K562 (cell line): ENCODE measurements around the gene CAPZB. TPM values are rescaled to one million over a fixed set of nuclear protein-coding genes. Genes with fewer than 3 reads are reported as not detected.

Source experiments
- ATAC-seq: fragments of 200-7000 bp; cut with Tn5 transposase; 3 replicates; pipeline ENCODE4 v1.9.1; 2020; ENCODE audit warnings: moderate library complexity
- BruUV-seq: library from RNA; stranded (reverse); fragments of 400-500 nt; replicated peaks from 2 replicates; lab custom pipeline; 2021; lab: Mats Ljungman, UMichigan
- CTCF ChIA-PET: fragments of 300-600 bp; formaldehyde crosslinking; extraction: SDS; loops from one replicate; lab custom pipeline; 2021; ENCODE audit warnings: low intra/inter-chr PET ratio; lab: Yijun Ruan, JAX
- POLR2A ChIA-PET: fragments of 300-600, 350-650 bp; sonication (Branson Sonifier 250); formaldehyde crosslinking; extraction: SDS; loops from one replicate; lab custom pipeline; 2021; ENCODE audit warnings: antibody characterized with exemption, inconsistent platforms; lab: Yijun Ruan, JAX
- DNase-seq, 4 experiments: peaks; one replicate each; pipeline versions ENCODE4 v3.0.0 to v3.0.0-alpha.2; 2011 to 2018; ENCODE audit warnings: low spot score in 3 of 4, mixed read lengths in 3 of 4; ENCODE audit errors: extremely low read depth in 1 of 4
- FAIRE-seq: peaks from 2 replicates; lab custom pipeline; 2011; peaks lifted over from hg19 to GRCh38; lab: Jason Lieb, UNC
- H2AFZ ChIP-seq: 2 replicates; pipeline ENCODE4 v1.6.0; 2011; ENCODE audit warnings: low read depth, low read length, control low read depth, inconsistent platforms
- H3K27ac ChIP-seq: fragments of 200-600 bp; 3 replicates; pipeline ENCODE4 v1.8.0; 2011; ENCODE audit warnings: low read depth, mild to moderate bottlenecking, control low read depth, inconsistent platforms, low read length, moderate library complexity, mixed read lengths; ENCODE audit errors: extremely low read depth
- H3K27me3 ChIP-seq, 2 experiments: fragments of 300-600 bp in 1 of 2; 2 replicates in 1 of 2; 3 replicates in 1 of 2; pipeline versions ENCODE4 v1.6.0 to v1.8.0; 2011; ENCODE audit warnings: inconsistent platforms in 2 of 2, low read length in 2 of 2, mild to moderate bottlenecking in 1 of 2, mixed read lengths in 1 of 2, moderate library complexity in 1 of 2; ENCODE audit not compliant: control insufficient read depth in 2 of 2, insufficient read depth in 2 of 2
- H3K36me3 ChIP-seq: fragments of 300-600 bp; 3 replicates; pipeline ENCODE4 v1.8.0; 2011; ENCODE audit warnings: mild to moderate bottlenecking, low read length, inconsistent platforms; ENCODE audit not compliant: control insufficient read depth, insufficient read depth
- H3K4me1 ChIP-seq, 2 experiments: fragments of 200-600 bp in 1 of 2; replicated peaks in 1 of 2; 2 replicates in 1 of 2; 3 replicates in 1 of 2; pipeline versions ENCODE4 v1.5.1 to v1.8.0; 2011; ENCODE audit warnings: inconsistent platforms in 2 of 2, low read length in 2 of 2, mild to moderate bottlenecking in 1 of 2, mixed read lengths in 1 of 2, moderate library complexity in 1 of 2; ENCODE audit not compliant: control insufficient read depth in 2 of 2, insufficient read depth in 2 of 2
- H3K4me2 ChIP-seq: 2 replicates; pipeline ENCODE4 v1.6.1; 2011; ENCODE audit warnings: low read length, control low read depth, inconsistent platforms, mixed read lengths; ENCODE audit not compliant: insufficient read depth
- H3K4me3 ChIP-seq: fragments of 200-600 bp; sonication (generic), shearing (Covaris generic); 2 replicates; pipeline ENCODE4 v1.5.1; 2016; ENCODE audit warnings: control low read depth, inconsistent platforms
- H3K79me2 ChIP-seq: fragments of 200-600 bp; 3 replicates; pipeline ENCODE4 v1.8.0; 2011; ENCODE audit warnings: low read length, inconsistent platforms; ENCODE audit not compliant: control insufficient read depth, insufficient read depth
- H3K9ac ChIP-seq, 2 experiments: 2 replicates each; pipeline versions ENCODE4 v1.6.0 to v1.6.1; 2011; ENCODE audit warnings: low read depth in 2 of 2, low read length in 2 of 2, control low read depth in 1 of 2, inconsistent platforms in 1 of 2, mild to moderate bottlenecking in 1 of 2, mixed read lengths in 1 of 2; ENCODE audit not compliant: insufficient read depth in 1 of 2
- H3K9me1 ChIP-seq: one replicate; pipeline ENCODE4 v1.6.0; 2011; ENCODE audit warnings: inconsistent platforms, mild to moderate bottlenecking, low read length, moderate library complexity; ENCODE audit not compliant: control insufficient read depth, insufficient read depth
- H3K9me3 ChIP-seq: replicated peaks from 2 replicates; pipeline ENCODE4 v1.5.1; 2011; ENCODE audit warnings: low read depth, low read length, inconsistent platforms; ENCODE audit not compliant: control insufficient read depth, insufficient read depth
- H4K20me1 ChIP-seq: replicated peaks from 2 replicates; pipeline ENCODE4 v1.6.1; 2011; ENCODE audit warnings: low read length, inconsistent platforms, mixed read lengths; ENCODE audit not compliant: control insufficient read depth, insufficient read depth
- HDAC8 ChIP-seq: fragments of 450-650 bp; IDR thresholded peaks from 2 replicates; pipeline ENCODE4 v1.6.1; 2016; ENCODE audit warnings: mild to moderate bottlenecking, missing genetic modification characterization, moderate library complexity, missing compliant biosample characterization
- SMAD3 ChIP-seq: fragments of 450-650 bp; formaldehyde crosslinking; conservative IDR thresholded peaks from 2 replicates; pipeline ENCODE4 v1.4.0; 2020; ENCODE audit warnings: mild to moderate bottlenecking
- ZNF253 ChIP-seq: fragments of 250-450 bp; sonication (Bioruptor Pico); conservative IDR thresholded peaks from 2 replicates; pipeline ENCODE4 v1.6.1; 2021; ENCODE audit warnings: mild to moderate bottlenecking
- WGBS: fragments of 100-300 bp; shearing (Covaris generic); methylation state at CpG from one replicate; pipeline ENCODE4 v1.1.6; 2016; ENCODE audit warnings: low coverage, mixed read lengths; ENCODE audit not compliant: insufficient coverage; ENCODE audit errors: missing lambda C conversion rate; 5-methylcytosine and 5-hydroxymethylcytosine counted together
- in situ Hi-C: fragments of 300-500 bp; cut with MboI; formaldehyde crosslinking; loops from 4 replicates; pipeline ENCODE4 v1.15.0; 2018; ENCODE audit warnings: inconsistent platforms, mixed read lengths
- intact Hi-C: fragments of 100-400 bp; cut with micrococcal nuclease; formaldehyde crosslinking; loops from 2 replicates; pipeline ENCODE4 v1.14.2; 2022
- polyA plus RNA-seq, 8 experiments: library from polyadenylated mRNA; depleted of rRNA in 4 of 8; stranded (reverse) in 5 of 8; unstranded in 3 of 8; fragments of >200 nt; fragmentation: Nextera tagmentation in 2 of 8; fragmentation: Illumina TruSeq in 1 of 8; extraction: Ambion mirVana in 2 of 8; extraction: Trizol in 1 of 8; gene quantifications; 2 replicates each; pipeline versions ENCODE4 v1.2.1 to v1.2.3, GENCODE V29; 2011 to 2014; ENCODE audit warnings: inconsistent platforms in 1 of 8, missing spikeins in 1 of 8
- total RNA-seq, 7 experiments: library from RNA; depleted of rRNA in 6 of 7; stranded (reverse); fragments of >200 nt in 6 of 7; fragmentation: Illumina TruSeq in 2 of 7; extraction: Trizol in 2 of 7; gene quantifications; 2 replicates each; pipeline versions ENCODE4 v1.2.1 to v1.2.3, GENCODE V29; 2011 to 2021; ENCODE audit warnings: low replicate concordance in 1 of 7
- TF ChIP-seq, protein P1 (sequence below): fragments of 450-650 bp; IDR thresholded peaks from 2 replicates; pipeline ENCODE4 v1.6.1; 2017; ENCODE audit warnings: antibody characterized with exemption, mild to moderate bottlenecking

Gene CAPZB
- total and polyA plus RNA-seq, 9 of the 15 experiments (the other 6 are each of a cell fraction or from before 2014, with no cell fraction given), result 57.6 to 297 (median 125) TPM

DNA sequence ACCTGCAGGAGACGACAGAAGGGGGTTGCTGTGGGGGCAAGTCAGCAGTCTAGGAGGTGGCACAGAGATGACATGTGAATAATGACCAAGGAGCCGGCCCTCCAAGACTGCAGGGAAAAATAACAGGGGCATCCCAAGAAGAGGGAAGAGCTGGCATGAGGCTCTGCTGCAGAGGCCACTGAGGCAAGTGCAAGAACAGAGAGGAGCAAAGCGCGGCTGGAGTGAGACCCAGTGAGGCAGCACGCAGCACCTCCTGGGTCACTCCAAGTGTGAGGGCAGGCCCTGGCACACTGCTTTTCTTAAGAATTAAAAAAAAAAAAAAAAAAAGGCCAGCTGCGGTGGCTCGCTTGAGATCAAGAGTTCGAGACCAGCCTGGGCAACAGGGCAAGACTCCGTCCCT lies 93.1 kb downstream of the CAPZB start:
- ATAC-seq (no peak), FAIRE-seq (no peak), DNase-seq (no peak)
- Histone ChIP-seq H3K4me3 (no peak overlapping the region), H3K27ac (no peak overlapping the region), H3K4me1 (peaks cover 22 to 34% of the 10 kb centered on the region in 2 experiments), H3K4me2 (no peak overlapping the region), H4K20me1 (peaks cover 18% of the 10 kb centered on the region; the same call in 1 of the 2 replicates), H3K36me3 (no peaks in the 10 kb centered on the region; the same call in 2 of the 3 replicates), H3K27me3 (no peaks in the 10 kb centered on the region), H3K9me3 (no peaks in the 10 kb centered on the region), H3K9ac (no peak overlapping the region), H3K79me2 (peaks cover 41% of the 10 kb centered on the region), H2AFZ (no peak overlapping the region), H3K9me1 (no peaks in the 10 kb centered on the region)
- BruUV-seq, result no TSS peak
- intact Hi-C loops (loop anchor here (5.0 kb wide), 1 partner anchor 190 kb away; no protein-coding TSS in a partner anchor), in situ Hi-C loops (no loop called here)
- TF ChIP-seq HDAC8 (no peak), ZNF253 (CRISPR knock-in tag) (no peak), SMAD3 (CRISPR knock-in tag) (no peak)
- TF ChIP-seq, protein P1, sequence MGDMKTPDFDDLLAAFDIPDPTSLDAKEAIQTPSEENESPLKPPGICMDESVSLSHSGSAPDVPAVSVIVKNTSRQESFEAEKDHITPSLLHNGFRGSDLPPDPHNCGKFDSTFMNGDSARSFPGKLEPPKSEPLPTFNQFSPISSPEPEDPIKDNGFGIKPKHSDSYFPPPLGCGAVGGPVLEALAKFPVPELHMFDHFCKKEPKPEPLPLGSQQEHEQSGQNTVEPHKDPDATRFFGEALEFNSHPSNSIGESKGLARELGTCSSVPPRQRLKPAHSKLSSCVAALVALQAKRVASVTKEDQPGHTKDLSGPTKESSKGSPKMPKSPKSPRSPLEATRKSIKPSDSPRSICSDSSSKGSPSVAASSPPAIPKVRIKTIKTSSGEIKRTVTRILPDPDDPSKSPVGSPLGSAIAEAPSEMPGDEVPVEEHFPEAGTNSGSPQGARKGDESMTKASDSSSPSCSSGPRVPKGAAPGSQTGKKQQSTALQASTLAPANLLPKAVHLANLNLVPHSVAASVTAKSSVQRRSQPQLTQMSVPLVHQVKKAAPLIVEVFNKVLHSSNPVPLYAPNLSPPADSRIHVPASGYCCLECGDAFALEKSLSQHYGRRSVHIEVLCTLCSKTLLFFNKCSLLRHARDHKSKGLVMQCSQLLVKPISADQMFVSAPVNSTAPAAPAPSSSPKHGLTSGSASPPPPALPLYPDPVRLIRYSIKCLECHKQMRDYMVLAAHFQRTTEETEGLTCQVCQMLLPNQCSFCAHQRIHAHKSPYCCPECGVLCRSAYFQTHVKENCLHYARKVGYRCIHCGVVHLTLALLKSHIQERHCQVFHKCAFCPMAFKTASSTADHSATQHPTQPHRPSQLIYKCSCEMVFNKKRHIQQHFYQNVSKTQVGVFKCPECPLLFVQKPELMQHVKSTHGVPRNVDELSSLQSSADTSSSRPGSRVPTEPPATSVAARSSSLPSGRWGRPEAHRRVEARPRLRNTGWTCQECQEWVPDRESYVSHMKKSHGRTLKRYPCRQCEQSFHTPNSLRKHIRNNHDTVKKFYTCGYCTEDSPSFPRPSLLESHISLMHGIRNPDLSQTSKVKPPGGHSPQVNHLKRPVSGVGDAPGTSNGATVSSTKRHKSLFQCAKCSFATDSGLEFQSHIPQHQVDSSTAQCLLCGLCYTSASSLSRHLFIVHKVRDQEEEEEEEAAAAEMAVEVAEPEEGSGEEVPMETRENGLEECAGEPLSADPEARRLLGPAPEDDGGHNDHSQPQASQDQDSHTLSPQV, result no peak
- CTCF ChIA-PET, result interaction anchor here (2.2 to 2.5 kb wide), 3 partner anchors 256 to 261 kb away, joined by 12 to 15 read pairs (median 12); no protein-coding TSS in a partner anchor
- POLR2A ChIA-PET, result interaction anchor here (0.6 to 1.5 kb wide), 4 partner anchors 10 to 254 kb away, joined by 3 to 5 read pairs (median 4); no protein-coding TSS in a partner anchor
- 95% methylated on average over 8 of the region's 9 CpGs for WGBS
